Stimulated activated CD4-positive, alpha-beta T cell treated with anti-CD3 and anti-CD28 coated beads, Interleukin-1b, Interleukin-23, amount 100 ng/mL, for 48 hours (primary cell): ENCODE data around the gene EFNA1.
"Not testable (repeated sequence)": the region's sequence is repeated elsewhere in the genome, so short reads cannot be mapped to it uniquely, and the experiment has no call there.

Source experiments
- DNase-seq: peaks from one replicate; pipeline ENCODE4 v3.0.0-alpha.2; 2020

EFNA1 gene

DNA sequence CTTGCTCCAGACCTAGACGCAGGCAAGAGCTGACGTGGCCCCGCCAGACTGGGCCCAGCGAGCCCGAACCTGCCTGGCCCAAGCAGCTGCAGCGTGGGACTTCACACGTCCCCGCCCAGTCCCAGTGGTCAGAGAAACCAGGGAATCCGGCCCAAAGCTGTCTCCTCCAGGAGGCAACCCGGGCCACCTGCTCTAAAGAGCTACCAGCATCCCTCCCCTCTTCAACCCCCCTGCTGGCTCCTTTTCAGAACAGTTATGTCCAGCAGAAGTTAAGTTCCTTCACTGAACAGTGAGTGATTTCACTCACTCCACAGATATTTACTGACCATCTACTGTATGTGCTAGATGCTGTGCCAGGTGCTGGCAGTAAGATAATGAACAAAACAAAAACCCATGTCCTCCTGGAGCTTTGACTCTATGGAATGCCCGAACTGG, 2.1 kb upstream of the EFNA1 start:
- DNase-seq = no peak

DNA sequence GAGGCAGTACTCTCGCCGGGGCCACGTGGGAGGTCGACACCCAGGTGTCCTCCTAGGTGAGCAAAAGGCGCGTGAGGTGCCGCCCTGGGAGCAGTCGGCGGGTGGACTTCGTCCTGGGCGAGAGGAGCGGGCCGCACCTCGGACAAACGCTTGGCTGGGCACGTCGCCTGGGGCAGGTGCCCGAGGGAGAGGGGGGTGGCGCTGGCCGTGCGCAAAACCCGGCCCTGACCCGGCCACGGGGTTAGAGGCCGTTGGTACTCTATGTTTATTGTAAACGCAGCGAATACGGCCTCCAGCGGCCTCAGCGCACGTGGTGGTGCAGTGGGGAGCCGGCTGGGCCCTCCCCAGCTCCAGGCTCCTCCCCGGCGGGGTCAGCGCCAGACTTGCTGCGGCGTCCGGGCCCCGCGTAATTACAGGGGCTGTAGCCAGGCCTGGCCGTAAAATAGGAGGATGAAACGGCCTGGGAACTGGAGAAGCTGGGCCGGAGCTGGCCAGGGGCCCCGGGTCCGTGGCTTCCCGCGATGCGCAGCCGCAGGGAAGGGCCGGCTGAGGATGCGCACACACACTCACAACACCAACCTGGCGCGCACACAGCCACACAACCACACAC, 1.6 kb upstream of the EFNA1 start:
- no peak for DNase-seq

DNA sequence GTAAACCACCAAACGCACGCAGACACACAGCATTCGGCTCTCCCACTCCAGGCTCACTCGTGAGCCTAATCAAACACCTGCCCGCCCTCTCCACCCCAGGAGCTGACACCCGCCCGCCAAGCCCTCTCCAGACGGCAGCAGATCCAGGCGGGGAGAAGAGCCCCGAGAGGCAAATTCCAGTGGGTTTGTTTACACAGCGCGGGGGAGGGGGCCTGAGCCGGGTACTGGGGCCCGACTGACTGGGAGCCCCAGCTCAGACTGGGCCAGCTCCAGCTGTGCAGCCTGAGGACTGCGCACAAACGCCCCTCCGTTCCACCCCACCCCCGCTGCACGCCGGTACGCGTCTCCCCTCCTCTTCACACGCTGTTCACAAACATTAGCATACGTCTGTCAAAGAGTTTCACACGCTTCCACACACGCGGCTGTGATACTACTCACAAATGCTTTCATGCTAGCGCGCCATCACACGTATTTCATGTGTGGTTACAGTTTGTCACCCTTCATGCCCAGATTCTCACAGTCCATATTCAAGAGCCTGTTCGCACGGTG, 1.0 kb upstream of the EFNA1 start:
- peak; percentile 38 for DNase-seq

DNA sequence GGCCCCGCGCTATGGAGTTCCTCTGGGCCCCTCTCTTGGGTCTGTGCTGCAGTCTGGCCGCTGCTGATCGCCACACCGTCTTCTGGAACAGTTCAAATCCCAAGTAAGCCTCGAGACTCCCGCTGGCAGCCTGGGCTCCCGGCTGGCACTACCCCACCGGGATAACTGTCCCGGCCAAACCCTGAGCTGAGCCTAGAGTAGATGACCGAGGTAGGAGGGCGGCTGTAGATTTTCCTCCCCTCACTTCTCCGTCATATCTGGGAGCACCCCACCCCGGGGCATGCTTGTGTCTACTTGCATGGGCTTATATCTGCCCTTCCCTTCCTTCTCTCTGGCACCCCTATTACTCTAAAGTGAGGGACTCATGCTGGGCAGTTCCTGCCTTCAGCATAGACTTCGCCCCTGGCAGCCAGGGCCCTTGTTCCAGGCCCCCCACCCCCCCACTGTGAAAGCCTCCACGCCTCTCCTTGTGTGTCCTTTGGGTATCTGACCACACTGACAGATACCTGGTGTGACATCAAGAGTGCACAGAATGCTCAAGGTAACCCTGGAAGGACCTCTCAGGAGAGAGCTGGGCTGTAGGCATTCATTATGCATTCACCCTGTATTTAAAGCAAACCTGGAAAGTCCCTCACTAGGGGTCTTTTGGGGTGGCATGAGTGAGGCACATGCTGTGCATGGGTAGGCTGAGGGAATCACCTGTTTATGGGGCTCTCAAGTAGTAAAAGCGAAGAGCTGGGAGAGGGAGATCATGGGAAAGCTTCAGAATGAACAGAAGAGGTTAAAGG, 485 bp downstream of the EFNA1 start:
- DNase-seq = no peak

DNA sequence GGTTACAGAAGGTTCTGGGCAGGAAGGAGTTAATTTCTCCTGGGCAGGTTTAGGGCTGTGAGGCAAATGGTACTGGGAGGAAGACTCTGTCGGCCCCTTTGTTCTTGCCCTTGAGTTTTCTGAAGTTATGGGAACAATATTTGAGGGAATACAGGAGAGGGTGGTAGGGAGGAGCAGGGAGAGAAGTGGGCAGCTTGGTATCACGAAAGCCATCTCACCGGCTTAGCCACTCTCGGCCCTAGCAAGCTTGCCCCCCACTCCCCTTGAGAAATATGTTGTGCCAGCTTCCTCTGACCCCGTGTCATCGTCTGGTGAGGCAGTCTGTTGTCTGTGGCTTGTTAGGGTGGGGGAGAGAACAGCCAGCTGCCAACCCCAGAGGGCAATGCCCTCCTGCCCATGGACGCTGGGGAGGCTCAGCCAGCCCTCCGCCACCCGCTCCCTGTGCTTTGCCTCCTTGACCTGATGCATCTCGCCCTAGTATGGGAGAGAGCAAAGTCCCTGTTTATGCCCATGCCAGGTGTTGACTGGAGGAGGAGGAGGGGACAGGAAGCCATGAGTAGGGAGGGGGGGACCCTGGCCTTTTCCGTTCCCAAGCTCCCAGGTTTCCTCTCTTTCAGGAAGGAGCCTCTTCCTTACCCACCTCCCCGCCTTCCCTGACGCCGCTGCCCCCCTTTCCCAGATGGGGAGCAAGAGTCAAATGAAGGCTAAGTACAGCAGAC, 1.2 kb downstream of the EFNA1 start:
- no peak for DNase-seq

DNA sequence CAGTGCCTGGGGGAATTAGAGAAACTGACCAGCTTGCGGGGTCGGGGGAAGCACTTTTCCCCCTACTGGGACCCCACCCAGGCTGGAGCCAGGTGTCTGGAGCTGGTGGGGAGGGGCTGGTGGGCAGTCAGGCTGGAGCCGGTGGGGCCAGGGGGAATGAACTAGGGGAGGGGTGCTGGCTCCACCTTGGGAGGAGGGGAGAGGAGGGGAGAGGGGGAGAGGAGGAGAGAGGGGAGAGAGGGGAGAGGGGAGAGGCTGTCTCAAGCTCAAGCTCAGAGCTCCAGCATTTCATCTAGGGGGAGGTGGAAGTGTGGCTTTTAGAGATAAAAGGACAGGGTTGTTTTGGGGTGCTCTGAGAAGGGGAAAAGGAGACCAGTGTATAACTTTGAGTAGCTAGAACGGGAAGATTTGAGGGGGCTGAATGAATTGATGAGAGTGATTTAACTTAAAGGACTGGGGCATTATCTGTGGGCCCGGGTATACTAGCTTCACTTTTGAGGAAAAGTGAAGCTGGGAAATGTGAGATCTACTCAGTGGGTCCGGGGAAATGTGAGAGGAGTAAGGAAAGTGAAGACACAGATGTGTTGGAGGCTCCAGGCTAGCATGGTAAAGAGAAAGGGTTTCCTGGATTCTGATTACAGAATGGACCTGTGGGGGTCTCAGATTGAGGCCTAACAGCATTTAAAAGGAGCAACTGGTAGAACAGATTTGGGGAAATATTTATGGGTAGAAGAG, 2.8 kb downstream of the EFNA1 start:
- no peak for DNase-seq

DNA sequence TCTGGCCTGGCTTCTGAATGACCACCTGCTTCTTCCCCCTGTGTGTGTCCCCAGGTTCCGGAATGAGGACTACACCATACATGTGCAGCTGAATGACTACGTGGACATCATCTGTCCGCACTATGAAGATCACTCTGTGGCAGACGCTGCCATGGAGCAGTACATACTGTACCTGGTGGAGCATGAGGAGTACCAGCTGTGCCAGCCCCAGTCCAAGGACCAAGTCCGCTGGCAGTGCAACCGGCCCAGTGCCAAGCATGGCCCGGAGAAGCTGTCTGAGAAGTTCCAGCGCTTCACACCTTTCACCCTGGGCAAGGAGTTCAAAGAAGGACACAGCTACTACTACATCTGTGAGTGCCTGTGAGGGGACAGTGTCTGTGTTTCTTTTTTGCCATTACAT, 3.6 kb downstream of the EFNA1 start:
- no peak for DNase-seq

DNA sequence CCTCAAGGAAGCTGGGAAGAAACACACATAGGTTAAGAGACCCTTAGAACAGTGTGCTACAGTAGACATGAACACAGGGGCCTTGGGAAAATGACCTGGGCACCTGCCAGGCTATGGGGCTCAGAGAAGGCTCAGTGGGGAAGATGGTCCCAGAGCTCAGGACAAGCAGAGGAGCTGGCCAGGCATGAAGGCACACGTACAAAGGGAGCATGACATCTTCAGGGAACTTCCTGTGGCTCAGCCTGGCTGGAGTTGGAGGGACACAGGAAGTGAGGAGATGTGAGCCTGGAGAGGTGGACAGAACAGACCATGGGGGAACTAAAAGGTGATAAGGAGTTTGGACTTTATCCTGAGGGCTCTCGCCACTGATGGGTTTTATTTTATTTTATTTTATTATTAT, 4.2 kb downstream of the EFNA1 start:
- no peak for DNase-seq

DNA sequence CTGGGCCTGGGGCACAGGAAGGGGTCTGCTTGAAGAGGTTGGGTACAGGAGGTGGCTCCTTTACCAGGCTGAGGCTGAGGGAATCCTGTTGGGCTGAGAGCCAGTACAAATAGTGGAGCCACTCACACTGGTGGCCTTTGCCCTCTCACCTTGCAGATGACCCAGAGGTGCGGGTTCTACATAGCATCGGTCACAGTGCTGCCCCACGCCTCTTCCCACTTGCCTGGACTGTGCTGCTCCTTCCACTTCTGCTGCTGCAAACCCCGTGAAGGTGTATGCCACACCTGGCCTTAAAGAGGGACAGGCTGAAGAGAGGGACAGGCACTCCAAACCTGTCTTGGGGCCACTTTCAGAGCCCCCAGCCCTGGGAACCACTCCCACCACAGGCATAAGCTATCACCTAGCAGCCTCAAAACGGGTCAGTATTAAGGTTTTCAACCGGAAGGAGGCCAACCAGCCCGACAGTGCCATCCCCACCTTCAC, 6.2 kb downstream of the EFNA1 start:
- DNase-seq = no peak

DNA sequence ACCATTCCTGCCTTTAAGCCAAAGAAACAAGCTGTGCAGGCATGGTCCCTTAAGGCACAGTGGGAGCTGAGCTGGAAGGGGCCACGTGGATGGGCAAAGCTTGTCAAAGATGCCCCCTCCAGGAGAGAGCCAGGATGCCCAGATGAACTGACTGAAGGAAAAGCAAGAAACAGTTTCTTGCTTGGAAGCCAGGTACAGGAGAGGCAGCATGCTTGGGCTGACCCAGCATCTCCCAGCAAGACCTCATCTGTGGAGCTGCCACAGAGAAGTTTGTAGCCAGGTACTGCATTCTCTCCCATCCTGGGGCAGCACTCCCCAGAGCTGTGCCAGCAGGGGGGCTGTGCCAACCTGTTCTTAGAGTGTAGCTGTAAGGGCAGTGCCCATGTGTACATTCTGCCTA, 6.6 kb downstream of the EFNA1 start:
- no peak for DNase-seq

DNA sequence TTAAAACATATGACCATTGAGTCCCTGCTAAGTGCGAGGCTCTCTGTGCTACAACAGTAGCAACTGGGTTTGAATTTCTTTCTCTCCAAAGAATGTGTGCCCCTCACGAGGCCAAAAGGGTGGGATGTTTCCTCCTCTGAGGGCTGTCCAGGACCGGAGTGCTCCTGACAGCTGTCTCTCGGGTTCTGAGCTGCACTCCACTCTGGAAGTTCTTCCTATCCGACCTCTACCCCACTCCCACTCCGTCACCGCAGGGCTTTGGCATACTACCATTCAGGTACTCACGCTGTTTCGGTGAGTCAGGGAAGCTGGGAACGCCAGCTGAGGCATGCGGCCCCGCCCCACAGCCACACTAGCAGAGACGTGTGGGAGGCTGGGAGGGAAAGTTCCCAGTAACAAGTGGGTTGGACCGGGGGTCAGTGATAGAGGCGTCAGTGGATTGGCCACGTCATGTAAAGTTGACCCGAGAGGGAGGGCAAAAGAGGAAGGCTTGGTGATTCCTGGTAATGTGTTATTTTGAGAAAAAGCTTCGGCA, 7.3 kb downstream of the EFNA1 start:
- peak; percentile 84 for DNase-seq

DNA sequence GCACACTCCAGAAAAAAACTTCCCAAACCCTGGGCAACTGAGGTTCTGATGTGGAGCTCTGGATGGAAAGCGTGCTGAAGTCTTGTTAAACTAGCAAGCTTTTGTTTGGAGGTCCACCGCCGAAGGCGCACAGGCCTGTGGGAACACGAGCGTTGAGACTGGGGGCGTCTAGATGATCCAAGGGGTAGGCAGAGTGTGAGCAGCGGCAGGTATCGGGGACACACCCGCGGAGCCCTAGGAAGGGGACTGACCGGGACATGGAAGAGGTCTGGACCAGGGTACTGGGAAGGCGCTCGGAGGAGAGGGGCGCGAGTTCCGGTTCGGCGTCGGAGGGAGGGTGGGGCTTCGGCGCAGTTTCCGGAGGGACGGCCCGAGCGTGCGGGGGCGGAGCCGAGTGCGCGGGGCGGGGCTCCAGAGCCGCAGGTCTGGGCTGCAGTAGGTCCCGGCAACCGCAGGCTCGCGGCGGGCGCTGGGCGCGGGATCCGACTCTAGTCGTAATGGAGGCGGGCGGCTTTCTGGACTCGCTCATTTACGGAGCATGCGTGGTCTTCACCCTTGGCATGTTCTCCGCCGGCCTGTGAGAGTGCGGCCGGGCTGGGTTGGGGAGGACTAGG, 7.8 kb downstream of the EFNA1 start, which contains the start of gene SLC50A1:
TSS of gene SLC50A1 (plus strand) at position 438 of the 614 bp plus-strand sequence. CDS start at position 498, 60 bp downstream.
- peak; percentile 94 for DNase-seq

DNA sequence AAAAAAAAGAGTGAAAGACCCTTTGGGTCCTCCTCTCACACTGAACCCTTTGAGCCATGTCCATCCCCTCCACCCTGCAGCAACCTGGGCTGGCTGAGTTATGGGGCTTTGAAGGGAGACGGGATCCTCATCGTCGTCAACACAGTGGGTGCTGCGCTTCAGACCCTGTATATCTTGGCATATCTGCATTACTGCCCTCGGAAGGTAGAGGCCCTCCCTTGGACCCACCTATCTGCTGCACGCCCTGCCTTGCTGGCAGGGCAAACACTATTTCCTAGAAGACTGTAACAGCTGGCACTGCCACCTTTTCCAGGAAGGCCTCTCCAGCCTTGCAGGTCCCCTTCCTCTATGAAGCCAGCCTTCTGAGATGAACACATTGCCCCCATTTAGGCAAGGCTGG, 9.1 kb downstream of the EFNA1 start:
- DNase-seq = no peak

DNA sequence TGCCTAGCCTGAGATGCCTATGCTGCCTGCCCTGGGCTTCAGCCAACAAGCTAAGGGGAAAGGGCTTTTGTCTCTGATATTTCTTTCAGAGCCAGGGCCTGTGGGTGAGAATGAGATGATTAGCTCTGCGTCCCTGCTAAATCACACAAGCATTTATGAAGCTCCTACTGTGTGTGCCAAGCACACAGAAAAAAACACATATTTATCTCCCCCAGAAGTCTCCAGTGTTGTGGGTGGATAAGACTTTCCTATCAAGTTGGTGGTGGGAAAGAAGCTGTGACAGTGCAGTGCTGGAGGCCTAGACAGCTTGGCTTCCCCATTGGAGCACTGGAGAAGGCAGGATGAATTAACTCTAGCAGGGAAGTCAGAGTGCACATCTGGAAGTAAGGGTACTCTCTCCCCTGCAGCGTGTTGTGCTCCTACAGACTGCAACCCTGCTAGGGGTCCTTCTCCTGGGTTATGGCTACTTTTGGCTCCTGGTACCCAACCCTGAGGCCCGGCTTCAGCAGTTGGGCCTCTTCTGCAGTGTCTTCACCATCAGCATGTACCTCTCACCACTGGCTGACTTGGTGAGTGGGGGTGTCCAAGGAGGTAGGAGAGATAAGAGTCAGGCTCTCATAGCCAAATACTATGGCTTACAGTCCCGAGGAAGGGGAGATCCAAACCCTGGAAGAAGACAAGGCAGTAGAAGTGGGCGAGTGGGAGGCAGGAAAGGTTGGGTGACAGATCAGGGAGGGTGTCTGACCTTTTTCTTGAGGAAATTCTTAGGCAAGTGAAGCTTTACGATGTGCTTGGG, 9.7 kb downstream of the EFNA1 start:
- DNase-seq = no peak

DNA sequence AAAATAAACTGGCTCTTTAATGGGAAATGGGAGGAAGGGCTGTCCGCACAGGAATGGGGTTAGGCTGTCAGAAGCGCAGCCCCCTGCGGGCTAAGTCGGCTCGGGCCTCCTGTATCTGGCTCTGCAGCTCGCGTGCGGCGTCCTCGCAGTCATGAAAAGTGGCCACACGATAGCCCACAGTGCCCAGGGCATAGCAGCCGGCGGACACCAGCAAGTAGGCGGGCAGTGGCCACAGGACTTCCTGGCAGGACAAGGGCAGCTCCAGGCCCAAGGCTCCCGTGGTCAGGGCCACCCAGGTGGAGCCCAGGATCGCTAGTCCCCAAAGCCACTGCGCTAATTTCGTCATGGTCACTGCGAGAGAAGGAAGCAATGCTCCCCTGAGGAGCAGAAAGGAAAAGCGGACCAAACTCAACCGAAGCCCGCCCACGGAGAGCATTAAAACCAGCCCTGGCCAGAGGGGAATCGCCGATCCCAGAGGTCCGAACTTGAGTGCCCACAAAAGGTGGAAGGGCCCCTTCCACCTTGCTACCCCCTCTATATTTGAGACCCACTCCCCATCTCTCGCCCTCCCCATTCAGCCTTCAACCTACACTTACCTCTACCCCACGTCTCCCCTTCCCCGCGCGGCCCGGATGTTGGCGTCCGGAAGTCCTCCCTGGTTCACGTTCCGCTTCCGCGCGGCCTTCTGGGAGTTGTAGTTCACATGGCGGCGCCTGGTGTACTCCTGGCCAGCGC, 12.4 kb downstream of the EFNA1 start, which contains the start of gene DPM3:
TSS of gene DPM3 (minus strand) at position 637 of the 735 bp plus-strand sequence. CDS start at position 346, 291 bp downstream.
- DNase-seq = peak; percentile 90

DNA sequence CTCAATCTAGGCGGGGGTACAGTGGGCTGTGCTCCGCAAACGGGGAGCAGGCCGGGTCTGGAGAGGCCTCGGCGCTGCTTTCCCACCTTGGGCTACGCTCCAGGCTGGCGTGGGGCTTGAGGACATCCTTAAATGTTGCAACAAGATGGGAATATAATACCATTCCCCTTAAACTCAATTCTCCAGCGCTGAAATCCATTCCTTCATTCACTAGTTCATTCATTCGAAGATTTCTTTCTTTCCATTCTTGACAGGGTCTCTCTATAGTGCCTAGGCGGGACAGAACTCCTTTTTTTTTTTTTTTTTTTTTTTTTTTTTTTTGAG, 12.9 kb downstream of the EFNA1 start:
- DNase-seq = no peak

DNA sequence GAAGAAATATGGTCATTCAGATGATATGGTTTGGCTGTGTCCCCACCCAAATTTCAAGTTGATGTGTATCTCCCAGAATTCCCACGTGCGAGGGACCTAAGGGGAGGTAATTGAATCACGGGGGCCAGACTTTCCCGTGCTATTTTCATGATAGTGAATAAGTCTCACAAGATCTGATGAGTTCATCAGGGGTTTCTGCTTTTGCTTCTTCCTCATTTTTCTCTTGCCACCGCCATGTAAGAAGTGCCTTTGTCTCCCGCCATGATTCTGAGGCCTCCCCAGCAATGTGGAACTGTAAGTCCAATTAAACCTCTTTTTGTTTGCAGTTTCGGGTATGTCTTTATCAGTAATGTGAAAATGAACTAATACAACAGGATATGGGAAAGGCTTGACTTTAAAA, 14.1 kb downstream of the EFNA1 start:
- no peak for DNase-seq

DNA sequence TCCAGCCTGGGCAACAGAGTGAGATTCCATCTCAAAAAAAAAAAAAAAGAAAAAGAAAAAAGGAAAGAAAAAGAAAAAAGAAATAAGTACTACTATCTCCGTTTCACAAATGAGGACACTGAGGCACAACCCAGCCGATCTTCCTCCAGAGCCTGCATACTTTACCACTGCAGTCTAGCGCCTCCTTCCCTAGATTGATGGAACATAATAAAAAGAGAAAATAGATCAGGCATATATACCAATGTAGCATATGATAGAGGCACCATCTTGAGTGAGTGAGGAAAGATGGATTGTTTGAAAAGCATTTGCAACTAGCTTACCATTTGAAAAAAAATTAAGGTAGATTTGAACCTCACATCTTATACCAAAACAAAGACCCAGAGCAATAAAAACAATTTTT, 17.8 kb downstream of the EFNA1 start:
- no peak for DNase-seq

DNA sequence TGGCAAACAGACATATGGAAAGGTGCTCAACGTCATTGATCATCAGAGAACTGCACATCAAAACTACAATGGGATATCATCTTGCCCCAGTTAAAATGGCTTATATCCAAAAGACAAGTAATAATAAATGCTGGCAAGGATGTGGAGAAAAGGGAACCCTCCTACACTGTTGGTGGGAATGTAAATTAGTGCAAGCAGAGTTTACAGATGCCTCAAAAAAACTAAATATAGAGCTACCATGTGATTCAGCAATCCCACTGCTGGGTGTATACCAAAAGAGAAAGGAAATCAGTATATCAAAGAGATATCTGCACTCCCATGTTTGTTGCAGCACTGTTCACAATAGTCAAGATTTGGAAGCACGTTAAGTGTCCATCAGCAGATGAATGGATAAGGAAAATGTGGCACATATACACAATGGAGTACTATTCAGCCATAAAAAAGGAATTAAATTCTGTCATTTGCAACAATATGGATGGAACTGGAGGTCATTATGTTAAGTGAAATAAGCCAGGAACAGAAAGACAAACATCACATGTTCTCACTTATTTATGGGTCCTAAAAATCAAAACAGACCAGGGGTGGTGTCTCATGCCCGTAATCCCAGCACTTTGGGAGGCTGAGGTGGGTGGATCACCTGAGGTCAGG, 28.4 kb downstream of the EFNA1 start:
- DNase-seq = not testable (repeated sequence)

DNA sequence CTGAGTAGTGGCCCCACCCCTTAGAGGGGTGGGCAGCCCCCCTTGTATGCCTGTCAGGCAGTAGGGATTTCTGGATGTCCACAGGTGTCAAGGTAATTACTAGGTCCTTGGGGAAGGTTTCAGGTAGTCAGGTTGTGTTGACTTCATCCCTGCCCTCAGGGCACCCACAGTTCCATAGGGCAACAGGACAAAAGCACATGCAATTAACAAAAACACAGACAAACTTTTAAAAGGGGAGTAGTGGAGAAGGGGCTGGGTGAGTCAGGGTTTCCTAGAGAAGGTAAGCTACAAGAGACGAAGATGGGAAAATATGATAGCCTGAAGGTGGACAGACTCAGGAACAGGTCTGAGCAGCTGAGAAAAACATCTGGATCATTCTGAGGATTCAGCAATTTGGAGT, 31.3 kb downstream of the EFNA1 start:
- no peak for DNase-seq
